HTR-8/SVneo (cell line): ENCODE results near the gene RCBTB2.

ENCODE experiments used
- DNase-seq: peaks from one replicate; pipeline ENCODE4 v3.0.0; 2011; ENCODE audit warnings: low spot score, mixed read lengths; ENCODE audit not compliant: insufficient read length
- FAIRE-seq: peaks from 2 replicates; lab custom pipeline; 2011; peaks lifted over from hg19 to GRCh38; lab: Jason Lieb, UNC

The RCBTB2 gene

GRCh38 chr13:48534911-48535501 lies 2.1 kb upstream of the RCBTB2 start:
- DNase-seq (no peak), FAIRE-seq (no peak)

DNA sequence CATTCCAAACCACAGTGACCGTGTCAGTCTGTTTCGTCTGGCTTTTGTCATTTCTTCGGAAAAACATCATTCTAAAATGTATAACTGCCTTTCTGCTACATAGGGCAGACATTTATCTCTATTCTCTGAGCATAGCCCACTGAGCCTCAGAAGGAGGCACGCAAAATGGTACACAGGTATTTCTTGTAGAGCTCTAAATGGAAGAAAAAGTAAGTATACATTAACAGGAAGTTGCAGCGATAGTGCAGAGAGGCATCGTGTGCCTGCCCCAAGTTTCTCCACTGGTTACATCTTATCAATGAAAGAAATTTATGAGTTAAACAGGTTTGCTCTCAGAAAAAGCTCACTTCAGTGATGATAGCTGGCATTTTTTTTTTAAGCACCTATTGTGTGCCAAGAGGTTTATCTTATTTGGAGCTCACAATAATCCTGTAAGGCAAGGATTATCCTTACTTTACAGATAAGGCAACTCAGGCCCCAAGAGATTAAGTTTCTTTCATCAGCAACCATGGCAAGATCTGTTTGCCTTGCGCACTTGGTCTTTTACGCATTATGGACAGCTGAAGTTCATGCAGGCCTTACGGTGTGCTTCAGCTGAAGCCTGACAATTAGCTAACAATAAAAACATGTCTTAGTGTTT lies 1.2 kb upstream of the RCBTB2 start:
- FAIRE-seq (no peak), DNase-seq (no peak)

DNA sequence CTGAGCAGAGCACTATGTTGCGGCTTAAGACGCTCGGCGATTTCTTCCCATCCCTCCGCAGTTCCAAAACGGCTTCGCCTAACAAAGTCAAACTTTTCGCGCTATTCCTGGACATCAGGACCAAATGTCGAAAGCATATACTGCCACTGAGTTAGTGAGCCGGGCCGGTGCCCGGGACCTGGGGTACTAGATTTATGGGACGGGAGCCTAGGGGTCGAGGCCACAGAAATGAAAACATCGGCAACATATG lies 699 bp downstream of the RCBTB2 start:
- FAIRE-seq, result no peak
- DNase-seq, result no peak

GRCh38 chr13:48531416-48532255 lies 1.2 kb downstream of the RCBTB2 start:
- DNase-seq (no peak), FAIRE-seq (no peak)

DNA sequence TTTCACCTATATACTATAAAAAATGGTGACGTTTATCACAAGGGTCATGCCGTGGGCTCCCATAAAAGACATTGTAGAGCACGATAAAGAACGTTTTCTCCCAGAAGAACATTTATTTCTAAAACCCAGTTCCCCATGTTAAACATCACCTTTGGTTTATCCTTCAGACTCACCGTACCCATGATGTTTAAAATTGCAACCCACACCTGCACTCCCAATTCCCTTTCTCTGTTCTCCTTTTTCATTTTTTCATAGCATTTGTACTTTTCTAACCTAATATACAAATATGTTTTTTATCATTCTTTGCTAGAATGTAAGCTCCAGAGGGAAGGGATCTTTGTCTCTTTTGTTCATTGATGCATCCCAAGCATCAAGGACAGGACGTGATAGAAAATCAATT lies 2.0 kb downstream of the RCBTB2 start:
- DNase-seq (no peak), FAIRE-seq (no peak)

DNA sequence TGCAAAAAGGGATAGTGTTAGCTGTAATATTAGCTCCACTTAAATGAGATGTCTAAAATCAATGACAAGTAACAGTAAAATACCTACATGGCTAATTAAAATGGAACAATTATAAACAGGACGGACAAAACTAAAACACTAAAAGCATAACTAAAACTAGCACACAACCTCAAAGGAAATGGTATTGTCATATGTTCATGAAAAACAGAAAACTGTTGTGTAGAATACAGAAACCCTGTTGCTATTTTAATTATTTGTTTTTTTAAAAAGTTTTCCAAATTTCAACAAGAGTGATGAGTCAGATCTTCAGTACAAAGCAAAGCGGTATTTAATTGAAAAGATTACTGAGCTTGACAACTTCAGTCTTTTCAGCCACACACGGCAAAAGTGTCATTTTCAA lies 4.2 kb downstream of the RCBTB2 start:
- no peak for FAIRE-seq
- DNase-seq, result no peak

- DNase-seq (no peak), FAIRE-seq (no peak)
Observed at GRCh38 chr13:48527955-48528354, 4.9 kb downstream of the RCBTB2 start.

- FAIRE-seq, result no peak
- DNase-seq, result no peak
Observed at GRCh38 chr13:48526286-48526685, 6.6 kb downstream of the RCBTB2 start.

- DNase-seq (no peak), FAIRE-seq (no peak)
Observed at GRCh38 chr13:48518083-48518482, 14.8 kb downstream of the RCBTB2 start.

GRCh38 chr13:48515732-48516131 lies 17.1 kb downstream of the RCBTB2 start:
- no peak for DNase-seq

DNA sequence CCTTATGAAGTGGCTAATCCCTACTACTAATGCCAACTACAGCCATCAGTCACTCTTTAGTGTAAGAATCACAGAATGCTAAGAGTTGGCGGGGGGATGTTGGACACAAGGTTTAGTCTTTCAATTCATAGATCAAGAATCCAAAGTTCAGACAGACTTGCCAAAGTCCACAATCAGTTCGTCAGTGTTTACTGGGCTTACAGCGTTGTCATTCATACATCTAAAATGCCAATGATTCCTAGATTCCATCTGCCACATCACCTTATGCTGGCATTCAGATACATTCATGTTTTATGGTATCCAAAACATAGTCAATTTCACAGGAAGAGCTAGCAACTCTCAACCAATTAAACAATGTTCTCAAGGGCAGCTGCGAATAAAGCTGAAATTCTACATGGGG lies 18.1 kb downstream of the RCBTB2 start:
- FAIRE-seq (no peak), DNase-seq (no peak)

More at GRCh38 chr13:48515732-48516131, 17.1 kb downstream of the RCBTB2 start:
- no peak for FAIRE-seq

DNA sequence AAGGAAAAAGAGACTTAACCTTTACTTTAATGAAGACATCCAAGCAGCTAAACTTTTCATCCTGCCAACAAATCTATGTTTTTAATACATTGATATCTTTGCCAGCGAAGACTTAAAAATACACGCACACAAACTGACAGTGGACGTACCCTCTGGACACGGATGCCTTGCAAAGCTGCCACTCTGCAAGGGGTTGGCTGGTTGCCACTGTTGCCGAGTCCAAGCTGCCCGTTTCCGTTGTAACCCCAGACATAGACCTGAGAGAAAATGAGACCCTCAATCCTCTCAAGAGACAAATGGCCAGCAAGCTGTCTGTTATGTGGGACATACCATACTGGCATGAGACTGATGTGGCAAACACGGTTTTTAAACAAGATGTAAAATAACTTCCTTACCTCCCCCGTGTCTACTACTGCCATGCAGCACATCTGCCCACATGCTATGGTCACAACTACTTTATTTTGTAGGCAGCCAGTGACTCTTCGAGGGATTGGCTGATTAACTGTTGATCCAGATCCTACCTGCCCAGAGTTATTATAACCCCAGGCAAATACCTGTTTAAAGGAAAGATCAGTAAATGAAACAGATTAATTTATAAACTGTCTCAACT lies 21.2 kb downstream of the RCBTB2 start:
- FAIRE-seq, result no peak

DNA sequence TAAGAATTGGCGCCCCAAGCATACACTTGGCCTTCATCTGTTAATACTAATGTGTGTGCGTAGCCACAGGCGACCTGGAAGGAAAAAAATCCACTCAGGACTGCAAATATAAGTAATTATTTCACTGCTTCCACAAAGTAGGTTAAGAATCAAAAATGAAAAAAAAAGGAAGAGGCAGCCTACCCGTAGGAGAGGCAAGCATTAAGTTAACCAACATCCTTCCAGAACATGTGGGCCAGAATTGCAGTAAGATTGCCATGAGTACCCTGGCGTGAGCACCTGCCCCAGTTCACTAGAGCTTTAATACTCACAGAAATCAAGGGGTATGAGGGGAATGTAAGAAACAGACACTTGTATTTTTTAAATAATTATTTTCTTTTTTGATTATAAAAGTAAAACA lies 22.2 kb downstream of the RCBTB2 start:
- FAIRE-seq, result no peak
- no peak for DNase-seq

More for the DNA sequence above, 21.2 kb downstream of the RCBTB2 start:
- DNase-seq, result no peak

- FAIRE-seq (no peak), DNase-seq (no peak)
Observed at GRCh38 chr13:48508011-48508410, 24.9 kb downstream of the RCBTB2 start.

DNA sequence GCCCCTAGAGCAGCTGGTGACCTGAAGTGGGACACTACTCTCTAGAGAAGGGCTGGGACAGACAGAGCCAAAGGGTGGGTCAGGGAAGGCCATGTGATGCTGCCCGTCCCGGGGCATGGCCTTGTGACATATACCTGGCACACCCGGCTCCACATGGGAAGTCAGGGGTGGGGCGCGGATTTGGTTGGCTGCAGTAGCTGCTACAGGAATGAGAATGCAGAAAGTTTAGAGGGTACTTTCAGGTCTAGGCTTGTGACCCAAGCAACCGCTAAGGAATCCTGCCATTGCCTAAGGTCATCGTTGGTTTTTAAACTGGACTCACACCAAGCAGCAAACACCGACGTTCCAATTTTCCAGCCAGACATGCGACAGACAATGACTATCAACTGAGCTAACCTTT lies 25.9 kb downstream of the RCBTB2 start:
- DNase-seq (no peak), FAIRE-seq (no peak)

- FAIRE-seq (no peak), DNase-seq (no peak)
Observed at GRCh38 chr13:48506092-48506701, 26.7 kb downstream of the RCBTB2 start.

GRCh38 chr13:48505597-48506091 lies 27.2 kb downstream of the RCBTB2 start:
- FAIRE-seq (no peak), DNase-seq (no peak)

DNA sequence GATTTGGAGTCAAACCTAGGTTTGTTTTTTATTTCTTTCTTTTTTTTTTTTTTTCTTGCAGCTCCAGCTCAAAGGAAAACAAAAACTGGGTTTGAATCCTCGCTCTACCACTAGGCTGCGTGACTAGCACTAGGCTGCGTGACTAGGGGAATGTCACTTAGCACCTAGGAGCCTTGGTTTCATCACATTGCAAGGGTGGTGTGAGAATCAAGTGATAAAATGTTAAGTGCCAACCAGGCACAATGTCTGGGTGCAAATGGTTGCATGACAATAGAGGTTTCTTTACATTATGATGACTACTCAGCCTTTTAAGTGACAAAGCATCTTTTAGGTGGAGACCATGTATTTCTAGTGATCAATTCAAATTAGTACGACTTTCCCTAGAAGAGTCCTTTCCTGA lies 27.9 kb downstream of the RCBTB2 start:
- DNase-seq (no peak), FAIRE-seq (no peak)

DNA sequence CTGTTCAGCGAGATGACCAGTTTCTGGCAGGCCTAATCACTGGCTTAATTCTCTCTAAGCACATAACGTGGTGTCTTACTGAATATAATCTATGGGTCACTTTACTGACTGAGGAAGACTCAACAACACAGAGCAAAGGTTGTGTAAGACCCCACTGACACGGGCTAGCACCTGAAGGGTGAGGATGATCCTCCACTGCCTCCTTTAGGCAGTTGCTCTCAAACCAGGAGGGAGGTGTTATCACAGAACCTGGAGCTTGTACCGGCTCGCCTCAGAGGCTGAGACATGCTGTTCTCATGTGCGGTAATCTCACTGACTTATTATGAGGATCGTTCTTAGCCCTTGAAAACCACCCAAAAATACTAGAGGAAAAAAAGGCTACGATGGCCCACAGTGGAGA lies 28.3 kb downstream of the RCBTB2 start:
- no peak for FAIRE-seq
- no peak for DNase-seq

DNA sequence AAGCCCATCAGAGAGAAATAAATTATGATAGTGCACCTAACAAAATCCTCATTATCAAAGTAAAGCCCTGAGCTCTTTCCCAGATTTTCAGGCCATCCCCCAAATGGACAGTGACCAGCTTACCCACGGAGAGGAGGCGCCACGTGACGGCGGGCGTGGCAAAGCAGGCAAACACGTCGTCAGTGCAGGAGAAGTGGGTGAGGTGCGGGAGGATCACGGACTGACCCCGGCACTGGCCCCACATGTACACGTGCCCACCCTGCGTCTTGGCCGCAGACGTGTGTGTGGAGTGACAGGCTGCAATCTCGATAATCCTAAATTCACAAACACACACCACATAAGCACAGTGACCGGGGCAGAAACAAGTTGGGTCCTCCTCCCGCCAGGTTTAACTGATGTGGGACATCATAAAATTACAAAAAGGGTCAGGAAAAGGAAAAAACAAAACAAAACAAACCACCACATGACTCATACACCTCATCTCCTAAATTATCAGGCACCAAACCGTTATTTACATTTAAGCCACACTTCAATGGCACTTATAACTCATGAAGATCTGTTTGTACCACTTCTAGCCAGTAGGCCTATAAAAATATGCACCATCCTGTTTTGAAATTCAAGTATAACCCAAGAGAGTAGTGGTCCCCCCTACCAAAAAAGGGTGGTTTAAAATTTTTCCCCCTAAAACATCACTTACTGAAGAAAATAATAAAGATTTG lies 30.1 kb downstream of the RCBTB2 start:
- FAIRE-seq (no peak), DNase-seq (no peak)
